Adrenal gland (tissue), 12 donors: ENCODE results near the gene PAFAH1B2. TPM values are rescaled to one million over a fixed set of nuclear protein-coding genes. Genes with fewer than 3 reads are reported as not detected.
A peak's percentile ranks its signal among the peaks of the same experiment; 100 is the strongest.

Experiments used
- DNase-seq, 7 donors: peaks; one replicate each; pipeline ENCODE4 v3.0.0-alpha.2; 2019 to 2020
- H3K27ac ChIP-seq, 5 donors: fragments of 200-600 bp; sonication (generic) in 4 of 5; 1 replicate in 3 of 5; 2 replicates in 2 of 5; pipeline versions ENCODE4 v1.5.1 to v1.8.0; 2016 to 2020; ENCODE audit warnings: mild to moderate bottlenecking in 1 of 5
- H3K27me3 ChIP-seq: fragments of 200-600 bp; 2 replicates; pipeline ENCODE4 v1.8.0; 2021
- H3K36me3 ChIP-seq, 2 donors: fragments of 200-600 bp; replicated peaks in 1 of 2; 1 replicate in 1 of 2; 2 replicates in 1 of 2; pipeline versions ENCODE4 v1.5.1 to v1.8.0; 2018 to 2022
- H3K4me1 ChIP-seq, 2 donors: fragments of 200-600 bp; replicated peaks in 1 of 2; 1 replicate in 1 of 2; 2 replicates in 1 of 2; pipeline versions ENCODE4 v1.5.1 to v1.8.0; 2018 to 2021
- H3K4me3 ChIP-seq, 4 donors: fragments of 200-600 bp; sonication (generic) in 3 of 4; one replicate each; pipeline ENCODE4 v1.5.1; 2016 to 2018
- H3K9me3 ChIP-seq, 3 donors: fragments of 200-600 bp; sonication (generic) in 1 of 3; replicated peaks in 1 of 3; 1 replicate in 2 of 3; 2 replicates in 1 of 3; pipeline versions ENCODE4 v1.5.1 to v1.8.0; 2016 to 2021
- POLR2A ChIP-seq, 2 donors: fragments of 450-650 bp; IDR thresholded peaks; one replicate each; pipeline ENCODE4 v1.6.1; 2017; ENCODE audit warnings: antibody characterized with exemption in 2 of 2, mild to moderate bottlenecking in 2 of 2, moderate library complexity in 1 of 2
- WGBS, 4 donors: extraction: QIAGEN DNeasy Blood & Tissue Kit in 2 of 4; methylation state at CpG; one replicate each; pipeline versions ENCODE4 v1.1.5 to v1.1.7; 2013 to 2017; 5-methylcytosine and 5-hydroxymethylcytosine counted together
- intact Hi-C, 2 donors: fragments of 100-400 bp; cut with DNase I; formaldehyde crosslinking; loops; one replicate each; pipeline versions ENCODE4 v1.14.1 to v1.15.0; 2022 to 2023
- polyA plus RNA-seq, 3 donors: library from polyadenylated mRNA; stranded (reverse); fragments of 200-250 nt in 2 of 3; fragments of 350-450 nt in 1 of 3; fragmentation: Illumina TruSeq in 1 of 3; extraction: RNeasy Lipid Tissue Mini Kit (QIAGEN cat#74804) in 1 of 3; gene quantifications; one replicate each; pipeline ENCODE4 v1.2.3, GENCODE V29; 2013 to 2014
- total RNA-seq, 9 donors: library from RNA; depleted of rRNA in 4 of 9; stranded (reverse); fragments of >200 nt in 4 of 9; fragments of 120-200 nt in 1 of 9; fragmentation: NEBNext Ultra II Directional in 1 of 9; extraction: Animal tissue kit (Norgen Biotek cat#: 25700) in 1 of 9; gene quantifications; one replicate each; pipeline versions ENCODE4 v1.1.0 to v1.2.4, GENCODE V29; 2013 to 2023
- TF ChIP-seq, protein P1 (sequence below), 6 experiments: fragments of 450-650 bp in 4 of 6; fragments of 200-600 bp in 2 of 6; sonication (generic) in 1 of 6; IDR thresholded peaks; 1 replicate in 5 of 6; 2 replicates in 1 of 6; pipeline versions ENCODE4 v1.5.1 to v1.8.0; 2016 to 2021; ENCODE audit warnings: antibody characterized with exemption in 6 of 6, mild to moderate bottlenecking in 2 of 6, moderate library complexity in 1 of 6
- donor health status: healthy with polysubstance abuse.
- donor health status: Bipolar disorder and iron deficiency.
- donor health status: DM: yes; HTN: yes; CAD: no.
- donor health status: DM: no; HTN: no; CAD: no.
- donor health status: DM: no; HTN: no; CAD: no.
- donor health status: DM: yes; HTN: yes; CAD: no.

PAFAH1B2 gene
- total and polyA plus RNA-seq, 12 donors: 19.6 to 144 (median 94.4) TPM

DNA sequence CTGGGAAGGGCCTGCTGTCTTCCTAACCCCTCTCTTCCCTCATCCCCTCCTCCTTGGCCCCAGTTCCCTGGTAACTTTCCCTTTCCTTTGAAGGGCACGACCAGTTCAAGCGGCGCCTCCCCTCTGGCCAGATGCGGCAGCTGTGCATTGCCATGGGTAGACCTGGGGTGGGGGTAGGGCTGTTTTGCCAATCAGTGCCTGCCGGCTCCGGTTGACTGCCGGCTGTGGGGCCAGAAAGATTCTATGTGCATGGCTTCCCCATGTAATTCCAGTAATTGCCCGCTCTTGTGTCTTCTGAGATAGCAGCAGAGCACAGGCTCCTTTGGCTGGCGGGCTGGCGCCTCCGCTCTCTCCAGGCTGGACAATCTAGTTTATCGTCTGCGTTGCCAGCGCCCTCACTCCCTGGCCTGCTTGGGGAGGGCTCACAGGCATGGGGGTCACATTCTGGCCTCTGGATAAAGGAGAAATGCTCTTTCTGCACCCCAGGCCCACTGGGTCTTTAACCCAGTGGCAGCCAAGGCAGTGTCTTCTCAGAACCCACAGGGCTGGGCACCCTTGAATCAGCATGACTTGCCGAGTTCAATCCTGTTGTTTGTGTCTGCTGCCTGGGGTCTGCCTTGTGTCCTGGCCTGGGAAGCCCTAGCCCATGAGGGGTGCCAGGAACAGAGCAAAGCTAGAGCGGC, 43.9 kb downstream of the PAFAH1B2 start:
- TF ChIP-seq, protein P1, sequence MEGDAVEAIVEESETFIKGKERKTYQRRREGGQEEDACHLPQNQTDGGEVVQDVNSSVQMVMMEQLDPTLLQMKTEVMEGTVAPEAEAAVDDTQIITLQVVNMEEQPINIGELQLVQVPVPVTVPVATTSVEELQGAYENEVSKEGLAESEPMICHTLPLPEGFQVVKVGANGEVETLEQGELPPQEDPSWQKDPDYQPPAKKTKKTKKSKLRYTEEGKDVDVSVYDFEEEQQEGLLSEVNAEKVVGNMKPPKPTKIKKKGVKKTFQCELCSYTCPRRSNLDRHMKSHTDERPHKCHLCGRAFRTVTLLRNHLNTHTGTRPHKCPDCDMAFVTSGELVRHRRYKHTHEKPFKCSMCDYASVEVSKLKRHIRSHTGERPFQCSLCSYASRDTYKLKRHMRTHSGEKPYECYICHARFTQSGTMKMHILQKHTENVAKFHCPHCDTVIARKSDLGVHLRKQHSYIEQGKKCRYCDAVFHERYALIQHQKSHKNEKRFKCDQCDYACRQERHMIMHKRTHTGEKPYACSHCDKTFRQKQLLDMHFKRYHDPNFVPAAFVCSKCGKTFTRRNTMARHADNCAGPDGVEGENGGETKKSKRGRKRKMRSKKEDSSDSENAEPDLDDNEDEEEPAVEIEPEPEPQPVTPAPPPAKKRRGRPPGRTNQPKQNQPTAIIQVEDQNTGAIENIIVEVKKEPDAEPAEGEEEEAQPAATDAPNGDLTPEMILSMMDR (IDR thresholded peaks at IDR 0.05): no peak
- no peak for TF ChIP-seq POLR2A (IDR thresholded peaks at IDR 0.05)
- Histone ChIP-seq H3K36me3 (peaks cover 0 to 77% of the 10 kb centered on the region in 2 donors), H3K27me3 (no peaks in the 10 kb centered on the region), H3K27ac (no peak overlapping the region), H3K9me3 (no peaks in the 10 kb centered on the region), H3K4me1 (no peaks in the 10 kb centered on the region), H3K4me3 (no peak overlapping the region)
- peak in 5 of 7 donors; percentile 7 to 48 (median 11) for DNase-seq
- intact Hi-C loops: no loop called here
- 93 to 97% (median 94%) methylated on average over 8 to 16 of the region's 16 CpGs for WGBS, 4 donors

DNA sequence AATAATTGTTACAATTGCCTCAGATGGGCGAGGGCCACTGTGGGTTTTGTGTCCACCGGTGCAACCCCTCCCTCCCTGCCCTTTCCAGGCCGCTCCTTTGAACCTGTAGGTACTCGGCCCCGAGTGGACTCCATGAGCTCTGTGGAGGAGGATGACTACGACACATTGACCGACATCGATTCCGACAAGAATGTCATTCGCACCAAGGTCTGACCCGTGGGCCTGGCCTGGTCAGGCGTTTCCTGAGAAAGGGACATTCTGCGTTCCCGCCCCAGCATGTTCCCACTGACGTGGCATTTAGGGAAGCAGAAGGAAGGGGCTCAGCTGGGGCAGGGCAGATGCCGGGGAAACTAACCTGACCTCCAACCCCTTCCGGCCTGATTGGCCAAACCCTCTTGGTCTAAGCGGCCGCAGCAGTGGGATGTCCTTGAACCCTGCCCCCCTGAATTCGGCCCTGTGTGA, 44.6 kb downstream of the PAFAH1B2 start:
- Histone ChIP-seq H3K9me3 (no peaks in the 10 kb centered on the region), H3K4me3 (no peak overlapping the region), H3K4me1 (no peaks in the 10 kb centered on the region), H3K27me3 (no peaks in the 10 kb centered on the region), H3K36me3 (peaks cover 0 to 77% of the 10 kb centered on the region in 2 donors), H3K27ac (peak overlapping the region in 2 of 5 donors; percentile 21 to 59)
- DNase-seq: peak in 5 of 7 donors; percentile 27 to 61 (median 33)
- WGBS, 4 donors: 70 to 84% (median 76%) methylated on average over 20 of the region's 20 CpGs
- TF ChIP-seq POLR2A (IDR thresholded peaks at IDR 0.05): no peak
- TF ChIP-seq, protein P1 (IDR thresholded peaks at IDR 0.05): no peak
- intact Hi-C loops: no loop called here

DNA sequence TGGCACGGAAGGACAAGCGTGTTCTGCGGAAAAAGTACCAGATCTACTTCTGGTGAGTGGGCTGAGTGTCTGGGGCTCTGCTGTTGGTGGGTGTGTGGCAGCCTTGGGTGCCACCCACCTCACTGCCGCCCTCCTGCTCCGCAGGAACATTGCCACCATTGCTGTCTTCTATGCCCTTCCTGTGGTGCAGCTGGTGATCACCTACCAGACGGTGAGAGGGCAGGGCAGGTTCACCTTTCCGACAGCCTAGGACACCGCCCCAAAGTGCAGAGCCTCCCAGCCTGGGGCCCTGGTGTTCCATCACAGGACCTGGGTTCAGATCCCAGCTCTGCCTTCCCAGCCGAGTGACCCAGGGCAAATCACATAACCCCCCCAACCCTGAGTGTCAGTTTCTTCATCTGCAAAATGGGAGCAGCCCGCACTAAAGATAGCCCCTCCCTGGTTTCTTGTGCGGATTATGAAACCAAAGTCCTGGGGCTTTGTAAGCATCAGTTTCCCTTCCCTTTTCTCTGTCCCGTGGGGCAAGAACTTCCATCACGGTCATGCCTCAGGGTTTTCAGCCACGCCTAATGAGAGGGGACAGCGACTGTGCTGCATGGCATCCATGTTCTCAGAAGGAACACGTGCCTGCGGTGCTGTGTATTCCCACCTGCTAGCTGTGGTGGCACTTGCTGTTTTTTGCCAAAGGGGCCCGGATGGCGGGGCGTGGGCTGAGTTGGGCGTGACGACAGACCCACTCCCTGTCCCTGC, 45.3 kb downstream of the PAFAH1B2 start:
- Histone ChIP-seq H3K27me3 (no peaks in the 10 kb centered on the region), H3K9me3 (no peaks in the 10 kb centered on the region), H3K36me3 (peaks cover 0 to 72% of the 10 kb centered on the region in 2 donors), H3K27ac (peak overlapping the region in 2 of 5 donors; percentile 21 to 59), H3K4me3 (no peak overlapping the region), H3K4me1 (no peaks in the 10 kb centered on the region)
- WGBS, 4 donors: 73 to 87% (median 84%) methylated on average over 16 to 22 of the region's 22 CpGs
- TF ChIP-seq, protein P1 (IDR thresholded peaks at IDR 0.05): no peak
- TF ChIP-seq POLR2A (IDR thresholded peaks at IDR 0.05): no peak
- peak in 4 of 7 donors; percentile 30 to 61 (median 50) for DNase-seq
- intact Hi-C loops: no loop called here

DNA sequence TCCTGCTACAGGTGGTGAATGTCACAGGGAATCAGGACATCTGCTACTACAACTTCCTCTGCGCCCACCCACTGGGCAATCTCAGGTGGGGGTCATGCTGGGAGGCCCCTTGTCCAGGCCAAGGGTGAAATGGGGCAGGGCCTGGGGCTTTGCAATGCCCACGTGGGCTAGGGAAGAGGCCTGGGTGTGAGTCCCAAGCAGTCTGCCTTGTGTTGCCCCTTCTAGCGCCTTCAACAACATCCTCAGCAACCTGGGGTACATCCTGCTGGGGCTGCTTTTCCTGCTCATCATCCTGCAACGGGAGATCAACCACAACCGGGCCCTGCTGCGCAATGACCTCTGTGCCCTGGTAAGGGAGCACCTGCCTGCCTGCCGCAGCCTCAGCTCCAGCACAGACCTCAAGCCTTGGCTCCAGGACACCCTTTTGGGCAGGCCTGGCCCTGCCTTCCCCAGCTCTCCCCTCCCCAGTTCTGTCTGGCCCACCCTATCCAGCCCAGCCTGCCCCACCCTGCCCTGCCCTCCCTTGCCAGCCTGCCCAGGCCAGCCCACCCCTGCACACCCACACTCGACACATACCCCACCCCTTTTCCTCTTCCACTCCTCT, 46.0 kb downstream of the PAFAH1B2 start:
- no peak for TF ChIP-seq POLR2A (IDR thresholded peaks at IDR 0.05)
- TF ChIP-seq, protein P1 (IDR thresholded peaks at IDR 0.05): no peak
- H3K27ac ChIP-seq: peak overlapping the region in 1 of 5 donors; percentile 25
- intact Hi-C loops: no loop called here

More for the DNA sequence above, 46.0 kb downstream of the PAFAH1B2 start:
- DNase-seq: peak in 2 of 7 donors; percentile 7 to 18
- no peak overlapping the region for H3K4me3 ChIP-seq
- H3K4me1 ChIP-seq: no peaks in the 10 kb centered on the region
- H3K27me3 ChIP-seq: no peaks in the 10 kb centered on the region
- 78 to 85% (median 82%) methylated on average over 2 to 8 of the region's 8 CpGs for WGBS, 4 donors
- H3K36me3 ChIP-seq: peaks cover 0 to 70% of the 10 kb centered on the region in 2 donors
- no peaks in the 10 kb centered on the region for H3K9me3 ChIP-seq
